Measurements from ENCODE around the gene CUBN.

DNA sequence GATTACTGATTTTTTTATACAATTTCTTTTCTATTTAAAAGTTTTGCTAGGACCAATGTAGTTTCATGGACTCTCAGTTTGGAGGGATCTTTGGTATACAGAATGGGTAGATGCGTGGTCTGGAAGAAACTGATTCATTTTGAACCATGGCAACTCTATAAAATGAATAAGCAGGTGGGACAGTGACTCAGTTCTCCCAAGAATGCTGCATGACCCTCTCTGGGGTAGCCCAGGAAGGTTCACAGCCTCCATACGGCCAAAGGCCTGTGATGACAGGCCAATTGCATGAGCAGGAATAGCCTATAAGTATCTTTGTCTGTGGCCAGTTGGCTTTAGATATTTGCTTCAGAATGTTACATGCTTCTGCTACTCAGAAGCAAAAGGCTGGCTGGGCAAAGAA lies 199.1 kb downstream of the CUBN start:
- TF ChIP-seq, protein P1, sequence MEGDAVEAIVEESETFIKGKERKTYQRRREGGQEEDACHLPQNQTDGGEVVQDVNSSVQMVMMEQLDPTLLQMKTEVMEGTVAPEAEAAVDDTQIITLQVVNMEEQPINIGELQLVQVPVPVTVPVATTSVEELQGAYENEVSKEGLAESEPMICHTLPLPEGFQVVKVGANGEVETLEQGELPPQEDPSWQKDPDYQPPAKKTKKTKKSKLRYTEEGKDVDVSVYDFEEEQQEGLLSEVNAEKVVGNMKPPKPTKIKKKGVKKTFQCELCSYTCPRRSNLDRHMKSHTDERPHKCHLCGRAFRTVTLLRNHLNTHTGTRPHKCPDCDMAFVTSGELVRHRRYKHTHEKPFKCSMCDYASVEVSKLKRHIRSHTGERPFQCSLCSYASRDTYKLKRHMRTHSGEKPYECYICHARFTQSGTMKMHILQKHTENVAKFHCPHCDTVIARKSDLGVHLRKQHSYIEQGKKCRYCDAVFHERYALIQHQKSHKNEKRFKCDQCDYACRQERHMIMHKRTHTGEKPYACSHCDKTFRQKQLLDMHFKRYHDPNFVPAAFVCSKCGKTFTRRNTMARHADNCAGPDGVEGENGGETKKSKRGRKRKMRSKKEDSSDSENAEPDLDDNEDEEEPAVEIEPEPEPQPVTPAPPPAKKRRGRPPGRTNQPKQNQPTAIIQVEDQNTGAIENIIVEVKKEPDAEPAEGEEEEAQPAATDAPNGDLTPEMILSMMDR (IDR thresholded peaks at IDR 0.05), result no peak
- TF ChIP-seq POLR2A (IDR thresholded peaks at IDR 0.05), result no peak
